ACHN (cell line): ENCODE results near the gene FKBP3.
"Not testable (repeated sequence)": the region's sequence is repeated elsewhere in the genome, so short reads cannot be mapped to it uniquely, and the experiment has no call there.

ENCODE experiments used
- DNase-seq: peaks from one replicate; pipeline ENCODE4 v3.0.0-alpha.2; 2015
- in situ Hi-C: cut with HindIII; loops from 2 replicates; pipeline ENCODE4 v1.10.0; 2017; ENCODE audit warnings: low sequenced_read_pairs, low pct_ligation_motif_present, low pct_unique_long_range_greater_than_20kb

The FKBP3 gene

GRCh38 chr14:45120096-45120495 lies 14.2 kb downstream of the FKBP3 start:
- in situ Hi-C loops, result no loop called here
- DNase-seq, result no peak

GRCh38 chr14:45118594-45118993 lies 15.7 kb downstream of the FKBP3 start:
- no peak for DNase-seq
- in situ Hi-C loops, result no loop called here

GRCh38 chr14:45114327-45114726 lies 20.0 kb downstream of the FKBP3 start:
- DNase-seq, result no peak
- in situ Hi-C loops, result no loop called here

- DNase-seq, result no peak
- in situ Hi-C loops, result no loop called here
Observed at GRCh38 chr14:45112896-45113781, 21.1 kb downstream of the FKBP3 start.

GRCh38 chr14:45104561-45104960 lies 29.7 kb downstream of the FKBP3 start:
- in situ Hi-C loops, result no loop called here
- no peak for DNase-seq

GRCh38 chr14:45103806-45104205 lies 30.5 kb downstream of the FKBP3 start:
- in situ Hi-C loops, result no loop called here
- DNase-seq, result no peak

- in situ Hi-C loops, result no loop called here
- no peak for DNase-seq
Observed at GRCh38 chr14:45096218-45096617, 38.1 kb downstream of the FKBP3 start.

- in situ Hi-C loops, result no loop called here
- DNase-seq, result no peak
Observed at GRCh38 chr14:45095143-45095542, 39.1 kb downstream of the FKBP3 start.

- DNase-seq, result no peak
- in situ Hi-C loops, result no loop called here
Observed at GRCh38 chr14:45094275-45094674, 40.0 kb downstream of the FKBP3 start.

- DNase-seq, result no peak
- in situ Hi-C loops, result no loop called here
Observed at GRCh38 chr14:45091710-45092109, 42.6 kb downstream of the FKBP3 start.

- in situ Hi-C loops, result no loop called here
Observed at GRCh38 chr14:45089813-45090212, 44.5 kb downstream of the FKBP3 start.

GRCh38 chr14:45084946-45085346 lies 49.3 kb downstream of the FKBP3 start:
- in situ Hi-C loops, result no loop called here
- DNase-seq, result peak; percentile 2

More at GRCh38 chr14:45089813-45090212, 44.5 kb downstream of the FKBP3 start:
- no peak for DNase-seq

- in situ Hi-C loops, result no loop called here
- peak; percentile 91 for DNase-seq
Observed at GRCh38 chr14:45083976-45084722, 50.1 kb downstream of the FKBP3 start, which contains the start of gene PRPF39. Gene PRPF39, plus strand, starts transcription at chr14:45084116. Its CDS starts 11,124 bp downstream, at chr14:45095240.

- in situ Hi-C loops, result no loop called here
- no peak for DNase-seq
Observed at GRCh38 chr14:45083617-45083975, 50.7 kb downstream of the FKBP3 start.

- DNase-seq, result no peak
- in situ Hi-C loops, result no loop called here
Observed at GRCh38 chr14:45082420-45082819, 51.9 kb downstream of the FKBP3 start.

GRCh38 chr14:45081096-45081495 lies 53.2 kb downstream of the FKBP3 start:
- DNase-seq, in situ Hi-C loops: not testable (repeated sequence)

- DNase-seq, in situ Hi-C loops: not testable (repeated sequence)
Observed at GRCh38 chr14:45080416-45080968, 53.8 kb downstream of the FKBP3 start.

GRCh38 chr14:45078323-45078722 lies 56.0 kb downstream of the FKBP3 start:
- DNase-seq, result no peak
- in situ Hi-C loops, result no loop called here

- no peak for DNase-seq
- in situ Hi-C loops, result no loop called here
Observed at GRCh38 chr14:45073231-45073879, 60.9 kb downstream of the FKBP3 start.
